GM18502 (cell line): ENCODE measurements around the gene ADI1.
A peak's percentile ranks its signal among the peaks of the same experiment; 100 is the strongest.
"Not testable (repeated sequence)": the region's sequence is repeated elsewhere in the genome, so short reads cannot be mapped to it uniquely, and the experiment has no call there.

Experiments
- ATAC-seq: cut with Tn5 transposase; IDR thresholded peaks from one replicate; pipeline ENCODE4 v1.9.1; 2021; ENCODE audit warnings: mild to moderate bottlenecking; ENCODE audit not compliant: unreplicated experiment, poor library complexity

ADI1 gene

GRCh38 chr2:3532941-3533340 lies 13.6 kb upstream of the ADI1 start:
- ATAC-seq: no peak

GRCh38 chr2:3529316-3530025 lies 10.1 kb upstream of the ADI1 start:
- ATAC-seq: no peak

DNA sequence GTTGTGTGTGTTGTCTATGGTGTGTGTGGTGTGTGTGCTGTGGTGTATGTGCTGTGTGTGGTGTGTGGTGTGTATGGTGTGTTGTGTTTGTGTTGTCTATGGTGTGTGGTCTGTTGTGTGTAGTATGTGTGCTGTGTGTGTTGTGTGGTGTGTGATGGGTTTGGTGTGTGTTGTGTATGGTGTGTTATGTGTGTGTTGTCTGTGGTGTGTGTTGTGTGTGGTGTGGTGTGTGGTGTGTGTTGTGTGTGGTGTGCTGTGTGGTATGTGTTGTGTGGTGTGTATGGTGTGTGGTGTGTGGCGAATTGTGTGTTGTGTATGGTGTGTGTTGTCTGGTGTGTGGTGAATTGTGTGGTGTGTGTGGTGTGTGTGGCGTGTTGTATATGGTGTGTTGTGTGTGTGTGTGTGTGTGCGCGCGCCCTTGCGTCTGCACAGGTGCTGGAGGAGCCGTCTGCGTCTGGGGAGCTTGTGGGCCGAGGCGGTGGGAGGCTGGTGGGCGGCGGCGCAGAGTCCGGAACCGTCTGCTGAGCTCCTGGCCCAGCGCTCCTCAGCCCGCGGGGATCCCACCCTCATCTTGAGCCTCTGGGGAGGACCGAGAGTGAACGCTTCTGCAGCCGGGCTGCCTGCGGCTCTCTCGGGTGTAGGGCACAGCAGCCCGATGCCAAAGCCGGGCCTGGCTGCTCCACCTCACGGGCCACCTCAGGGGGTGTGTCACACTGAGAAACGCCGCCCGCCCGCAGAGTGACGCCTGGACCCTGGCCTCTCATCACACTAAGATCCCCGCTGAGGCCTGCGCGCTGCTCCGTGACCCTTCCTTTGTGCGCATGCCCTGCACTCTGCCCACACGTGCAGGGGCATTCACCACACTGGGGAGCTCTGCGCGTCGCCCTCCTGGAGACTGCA lies 8.8 kb upstream of the ADI1 start:
- no peak for ATAC-seq

GRCh38 chr2:3526871-3527270 lies 7.5 kb upstream of the ADI1 start:
- ATAC-seq: no peak

- ATAC-seq: no peak
These were observed 4.3 kb upstream of the ADI1 start for GRCh38 chr2:3523551-3524041.

GRCh38 chr2:3522961-3523421 lies 3.7 kb upstream of the ADI1 start:
- ATAC-seq: no peak

DNA sequence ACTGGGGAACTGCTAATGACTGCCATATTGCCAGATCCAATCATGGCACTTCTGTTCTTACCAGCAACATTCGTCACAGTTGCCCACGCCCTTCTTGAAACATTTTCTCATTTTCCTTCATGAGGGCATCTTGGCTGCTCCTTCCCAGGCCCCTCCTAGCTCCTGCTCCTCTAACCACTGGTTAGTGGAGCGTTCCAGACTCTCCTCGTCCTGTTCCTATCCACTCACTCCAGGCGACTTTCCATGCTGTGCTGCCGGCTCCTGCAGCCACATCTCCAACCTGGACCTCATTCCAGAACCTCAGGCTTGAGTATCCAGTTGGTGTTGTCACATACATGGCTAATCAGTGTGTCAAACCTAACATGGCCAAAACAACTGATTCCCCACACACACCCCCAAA lies 1.3 kb upstream of the ADI1 start:
- no peak for ATAC-seq

DNA sequence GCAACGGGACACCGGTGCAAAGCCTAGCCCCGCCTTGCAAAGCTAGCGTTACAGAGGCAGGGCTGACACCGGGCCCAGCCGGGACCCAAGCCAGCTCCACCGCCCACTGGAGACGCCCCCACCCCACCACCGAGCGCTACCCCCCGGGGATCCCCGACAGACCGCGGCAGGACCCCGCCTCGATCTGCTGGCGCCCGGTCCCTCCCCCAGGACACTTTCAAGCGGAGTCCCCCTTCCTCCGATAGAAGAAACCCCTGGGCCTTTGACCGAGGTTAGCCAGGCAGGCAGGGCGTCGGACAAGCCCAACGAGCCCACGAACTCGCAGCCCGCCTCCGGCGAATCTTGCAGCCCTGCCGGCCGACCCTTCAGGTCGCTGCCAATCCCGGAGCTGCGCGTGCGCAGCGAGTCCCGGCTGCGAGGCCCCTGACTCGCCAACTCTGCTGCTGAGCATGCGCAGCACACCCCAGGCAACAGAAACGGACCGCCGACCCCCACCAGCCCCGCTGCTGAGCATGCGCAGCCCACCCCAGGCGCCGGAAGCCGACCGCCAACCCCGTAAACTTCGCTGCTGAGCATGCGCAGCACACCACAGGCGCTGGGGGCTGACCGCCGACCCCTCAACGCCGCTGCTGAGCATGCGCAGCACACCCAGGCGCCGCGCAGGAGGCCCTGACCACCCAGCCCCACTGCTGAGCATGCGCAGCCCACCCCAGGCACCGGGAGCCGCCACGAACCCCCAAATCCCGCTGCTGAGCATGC lies 656 bp downstream of the ADI1 start:
- ATAC-seq: peak; percentile 82

GRCh38 chr2:3517948-3518495 lies 1.3 kb downstream of the ADI1 start:
- ATAC-seq: no peak

- no peak for ATAC-seq
These were observed 2.5 kb downstream of the ADI1 start for GRCh38 chr2:3516831-3517230.

DNA sequence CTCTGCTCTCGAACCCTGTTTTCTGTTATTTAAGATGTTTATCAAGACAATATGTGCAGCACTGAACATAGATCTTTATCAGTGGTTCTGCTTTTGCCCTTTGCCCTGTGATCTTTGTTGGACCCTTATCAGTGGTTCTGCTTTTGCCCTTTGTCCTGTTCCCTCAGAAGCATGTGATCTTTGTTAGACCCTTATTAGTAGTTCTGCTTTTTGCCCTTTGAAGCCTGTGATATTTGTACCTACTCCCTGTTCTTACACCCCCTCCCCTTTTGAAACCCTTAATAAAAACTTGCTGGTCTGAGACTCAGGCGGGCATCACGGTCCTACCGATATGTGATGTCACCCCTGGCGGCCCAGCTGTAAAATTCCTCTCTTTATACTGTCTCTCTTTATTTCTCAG lies 3.9 kb downstream of the ADI1 start:
- ATAC-seq: not testable (repeated sequence)

DNA sequence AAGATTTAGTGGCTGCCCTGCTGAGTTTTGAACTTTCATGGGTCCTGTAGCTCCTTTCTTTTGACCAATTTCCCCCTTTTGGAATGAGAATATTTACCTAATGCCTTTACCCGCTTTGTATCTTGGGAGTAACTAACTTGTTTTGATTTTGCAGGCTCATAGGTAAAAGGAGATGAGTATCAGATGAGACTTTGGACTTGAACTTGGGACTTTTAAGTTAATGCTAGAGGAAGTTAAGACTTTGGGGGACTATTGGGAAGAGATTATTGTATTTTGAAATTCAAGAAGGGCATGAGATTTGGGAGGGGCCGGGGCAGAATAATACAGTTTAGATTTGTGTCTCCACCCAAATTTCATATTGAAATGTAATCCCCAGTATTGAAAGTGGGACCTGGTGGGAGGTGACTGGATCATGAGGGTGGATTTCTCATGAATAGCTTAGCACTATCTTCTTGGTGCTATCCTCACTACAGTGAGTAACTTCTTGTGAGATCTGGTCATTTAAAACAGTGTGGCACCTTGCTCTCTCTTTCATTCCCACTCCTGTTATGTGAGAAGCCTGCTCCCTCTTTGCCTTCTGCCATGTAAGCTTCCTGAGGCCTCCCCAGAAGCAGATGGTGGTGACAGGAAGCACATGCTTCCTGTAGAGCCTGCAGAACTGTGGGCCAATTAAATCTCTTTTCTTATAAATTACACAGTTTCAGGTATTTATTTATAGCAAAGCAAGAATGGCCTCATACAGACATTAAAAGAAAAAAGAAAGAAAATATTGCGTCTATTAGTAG lies 6.1 kb downstream of the ADI1 start:
- no peak for ATAC-seq

DNA sequence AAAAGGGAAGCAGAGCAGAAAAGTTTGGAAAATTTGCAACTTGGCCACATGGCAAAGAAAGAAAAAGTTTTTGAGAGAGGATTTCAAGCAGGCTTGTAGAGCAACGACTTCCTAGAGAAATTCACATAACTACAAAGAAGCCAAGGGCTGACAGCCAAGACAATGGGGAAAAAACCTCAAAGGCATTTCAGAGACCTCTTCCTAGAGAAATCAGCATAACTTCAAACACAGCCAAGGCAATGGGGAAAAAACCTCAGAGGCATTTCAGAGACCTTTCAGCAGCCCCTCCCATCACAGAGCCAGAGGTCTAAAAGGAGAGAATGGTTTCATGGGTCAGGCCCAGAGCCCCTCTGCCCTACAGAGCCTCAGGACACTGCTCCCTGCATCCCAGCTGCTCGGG lies 7.2 kb downstream of the ADI1 start:
- ATAC-seq: no peak

DNA sequence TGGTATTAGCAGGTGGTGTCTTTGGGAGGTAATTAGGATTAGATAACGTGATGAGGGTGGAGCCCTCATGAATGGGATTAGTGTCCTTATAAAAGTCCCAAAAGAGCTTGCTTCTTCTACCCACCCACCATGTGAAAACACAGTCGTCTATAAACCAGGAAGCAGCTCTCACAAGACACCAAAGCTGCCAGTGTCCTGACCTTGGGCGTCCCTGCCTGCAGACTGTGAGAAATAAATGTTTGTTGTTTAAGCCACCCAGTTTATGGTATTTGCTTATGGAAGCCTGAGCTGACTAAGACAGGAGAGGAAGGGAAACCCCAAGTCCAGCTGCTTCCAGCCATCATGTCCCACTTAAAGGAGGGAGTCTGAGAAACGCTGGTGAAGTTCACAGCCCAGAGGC lies 13.6 kb downstream of the ADI1 start:
- ATAC-seq: no peak

DNA sequence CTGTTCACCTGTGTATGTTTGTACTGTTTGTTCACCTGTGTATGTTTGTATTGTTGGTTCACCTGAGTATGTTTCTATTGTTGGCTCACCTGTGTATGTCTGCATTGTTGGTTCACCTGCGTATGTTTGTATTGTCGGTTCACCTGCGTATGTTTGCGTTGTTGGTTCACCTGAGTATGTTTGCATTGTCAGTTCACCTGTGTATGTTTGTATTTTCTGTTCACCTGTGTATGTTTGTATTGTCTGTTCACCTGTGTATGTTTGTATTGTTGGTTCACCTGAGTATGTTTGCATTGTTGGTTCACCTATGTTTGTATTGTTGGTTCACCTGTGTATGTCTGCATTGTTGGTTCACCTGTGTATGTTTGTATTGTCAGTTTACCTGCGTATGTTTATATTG lies 14.6 kb downstream of the ADI1 start:
- no peak for ATAC-seq

DNA sequence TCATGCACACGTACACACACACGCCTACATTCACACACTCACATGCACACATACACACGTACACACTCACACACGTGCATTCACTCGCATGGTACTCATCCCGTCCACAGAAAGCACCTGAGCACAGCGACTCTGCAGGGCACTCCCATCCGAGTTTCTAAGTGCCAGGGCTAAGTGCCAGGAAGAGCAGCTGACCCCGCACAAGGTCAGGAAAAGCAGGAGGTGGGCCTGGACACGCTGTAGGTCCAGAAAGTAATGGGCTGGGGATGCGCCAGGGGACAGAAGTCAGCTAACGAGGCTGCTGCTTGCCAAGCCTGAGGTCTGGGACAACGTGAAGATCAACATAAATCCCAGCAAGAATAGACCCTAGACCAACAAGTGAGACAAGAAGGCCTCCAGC lies 15.8 kb downstream of the ADI1 start:
- ATAC-seq: no peak

DNA sequence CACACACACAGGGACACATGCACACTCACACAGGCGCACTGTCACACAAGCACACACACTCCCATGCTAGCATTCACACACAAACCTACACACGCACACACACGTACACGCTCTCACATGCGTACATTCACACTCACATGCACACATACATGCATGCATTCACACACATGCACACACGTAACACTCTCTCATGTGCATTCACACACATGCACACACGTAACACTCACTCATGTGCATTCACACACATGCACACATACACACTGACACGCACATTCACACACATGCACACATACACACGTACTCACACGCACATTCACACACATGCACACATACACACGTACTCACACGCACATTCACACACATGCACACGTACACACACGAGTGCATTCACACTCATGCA lies 16.3 kb downstream of the ADI1 start:
- ATAC-seq: no peak

DNA sequence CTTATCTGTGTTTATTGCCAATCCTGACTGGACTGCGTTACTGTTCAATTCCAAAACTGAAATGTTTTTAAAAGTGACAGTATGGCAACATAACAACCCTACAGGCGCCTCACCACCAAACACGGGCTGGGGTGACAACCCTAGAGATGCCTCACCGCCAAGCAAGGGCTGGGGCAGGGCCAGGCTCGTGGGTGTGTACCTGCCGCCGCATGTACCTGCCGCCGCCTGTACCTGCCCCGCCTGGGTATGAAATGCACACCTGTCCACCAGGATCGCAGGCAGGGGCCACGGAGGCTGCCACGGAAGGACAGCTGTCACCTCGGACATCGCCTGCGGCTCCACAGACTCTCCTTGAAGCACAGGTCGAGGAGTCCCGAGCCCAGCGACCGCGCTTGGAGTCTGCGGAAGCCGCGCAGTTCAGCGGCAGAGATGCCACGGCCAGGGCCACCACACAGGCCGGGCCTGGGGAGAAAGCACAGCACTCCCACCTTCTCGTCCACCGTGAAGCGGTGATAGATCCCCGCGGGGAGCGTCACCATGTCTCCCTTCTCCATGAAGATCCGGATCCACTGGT lies 18.9 kb downstream of the ADI1 start:
- no peak for ATAC-seq

- ATAC-seq: no peak
These were observed 20.4 kb downstream of the ADI1 start for GRCh38 chr2:3498783-3499394.
